ENCODE data around the gene DHX15.

DHX15 gene

GRCh38 chr4:24582235-24582832 lies 2.0 kb downstream of the DHX15 start:
- DNase-seq (ENCODE audit: low read depth) = no peak

GRCh38 chr4:24578364-24578763 lies 6.0 kb downstream of the DHX15 start:
- DNase-seq (ENCODE audit: low read depth) = no peak

- DNase-seq (ENCODE audit: low read depth) = no peak
Measured at GRCh38 chr4:24576276-24576675, 8.1 kb downstream of the DHX15 start.

- DNase-seq (ENCODE audit: low read depth) = no peak
Measured at GRCh38 chr4:24574236-24574635, 10.1 kb downstream of the DHX15 start.

DNA sequence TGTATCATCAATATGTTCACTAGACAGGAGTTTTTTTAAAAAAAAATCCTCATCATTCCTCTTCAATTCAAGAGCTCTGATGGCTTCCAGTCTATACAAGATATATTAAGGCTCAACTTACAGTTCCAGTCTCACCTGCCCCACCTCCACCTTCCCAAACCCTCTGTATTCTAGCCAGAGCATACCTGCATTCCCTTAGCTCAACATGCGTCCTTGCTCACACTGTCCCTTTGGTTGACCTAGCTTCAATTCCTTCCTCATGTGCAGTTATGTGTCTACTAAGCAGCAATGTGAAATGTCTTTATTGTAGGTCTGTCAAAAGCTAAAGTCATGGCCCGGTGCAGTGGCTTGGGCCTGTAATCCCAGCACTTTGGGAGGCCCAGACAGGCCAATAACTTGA lies 10.8 kb downstream of the DHX15 start:
- DNase-seq (ENCODE audit: low read depth) = no peak

GRCh38 chr4:24570574-24571236 lies 13.6 kb downstream of the DHX15 start:
- DNase-seq (ENCODE audit: low read depth) = no peak

DNA sequence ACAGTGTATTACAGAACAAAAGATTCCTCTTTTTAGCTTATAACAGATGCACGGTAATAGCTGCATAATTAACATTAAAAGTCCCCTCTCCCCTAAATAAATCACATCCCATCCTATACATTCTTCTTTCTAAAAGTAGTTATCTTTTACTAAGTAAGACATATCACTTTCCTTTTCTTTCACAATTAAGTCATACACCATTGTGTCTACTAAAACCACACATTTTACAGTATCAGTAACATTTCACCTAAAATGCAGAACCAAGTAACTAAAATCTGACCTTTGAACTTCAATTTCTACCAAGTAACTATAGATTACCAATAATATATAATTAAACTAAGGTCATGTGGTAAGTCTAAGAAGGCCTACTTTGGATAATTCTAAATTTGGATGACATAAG lies 14.2 kb downstream of the DHX15 start:
- DNase-seq (ENCODE audit: low read depth) = no peak

GRCh38 chr4:24569662-24570061 lies 14.7 kb downstream of the DHX15 start:
- no peak for DNase-seq (ENCODE audit: low read depth)

- DNase-seq (ENCODE audit: low read depth) = peak; percentile 23
Measured at GRCh38 chr4:24568425-24568824, 15.9 kb downstream of the DHX15 start.

- DNase-seq (ENCODE audit: low read depth) = no peak
Measured at GRCh38 chr4:24565054-24565453, 19.3 kb downstream of the DHX15 start.

- DNase-seq (ENCODE audit: low read depth) = no peak
Measured at GRCh38 chr4:24564488-24564887, 19.9 kb downstream of the DHX15 start.

DNA sequence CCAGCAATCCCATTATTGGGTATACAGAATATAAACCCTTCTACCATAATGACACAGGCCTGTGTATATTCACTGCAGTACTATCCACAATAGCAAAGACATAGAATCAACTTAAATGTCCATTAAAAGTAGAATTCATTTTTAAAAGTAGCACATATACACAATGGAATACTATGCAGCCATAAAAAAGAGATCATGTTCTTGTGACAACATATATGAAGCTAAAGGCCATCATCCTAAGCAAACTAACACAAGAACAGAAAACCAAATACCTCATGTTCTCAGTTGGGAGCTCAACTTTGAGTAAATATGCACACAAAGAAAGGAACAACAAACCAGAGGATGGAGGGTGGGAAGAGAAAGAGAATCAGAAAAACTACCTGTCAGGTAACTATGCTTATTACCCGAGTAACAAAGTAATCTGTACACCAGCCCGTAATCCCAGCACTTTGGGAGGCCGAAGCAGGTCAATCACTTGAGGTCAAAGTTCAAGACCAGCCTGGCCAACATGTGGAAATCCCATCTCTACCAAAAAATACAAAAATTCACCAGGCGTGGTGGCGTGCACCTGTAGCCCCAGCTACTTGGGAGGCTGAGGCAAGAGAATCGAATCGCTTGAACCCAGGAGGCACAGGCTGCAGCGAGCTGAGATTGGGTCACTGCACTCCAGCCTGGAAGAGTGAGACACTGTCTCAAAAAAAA lies 22.8 kb downstream of the DHX15 start:
- no peak for DNase-seq (ENCODE audit: low read depth)

DNA sequence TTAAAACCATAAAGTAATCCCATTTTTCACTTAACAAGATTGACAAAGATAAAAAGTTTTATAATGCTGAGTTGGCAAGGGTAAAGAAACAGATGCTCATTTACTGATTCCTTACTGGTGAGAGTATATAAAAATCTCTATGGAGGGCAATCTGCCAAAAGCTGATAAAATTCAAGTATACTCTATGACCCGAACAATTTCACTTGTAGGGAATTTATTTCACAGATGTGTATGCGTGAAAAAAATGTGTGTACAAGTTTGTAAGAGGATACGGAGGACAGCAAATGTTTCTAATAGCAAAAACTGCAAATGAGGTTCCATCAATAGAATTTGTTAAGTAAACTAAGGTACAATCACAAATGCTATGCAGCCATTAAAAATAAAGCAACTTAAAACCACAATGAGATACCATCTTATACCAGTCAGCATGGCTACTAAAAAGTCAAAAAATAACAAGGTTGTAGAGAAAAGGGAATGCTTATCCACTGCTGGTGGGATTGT lies 23.4 kb downstream of the DHX15 start:
- DNase-seq (ENCODE audit: low read depth) = peak; percentile 79

DNA sequence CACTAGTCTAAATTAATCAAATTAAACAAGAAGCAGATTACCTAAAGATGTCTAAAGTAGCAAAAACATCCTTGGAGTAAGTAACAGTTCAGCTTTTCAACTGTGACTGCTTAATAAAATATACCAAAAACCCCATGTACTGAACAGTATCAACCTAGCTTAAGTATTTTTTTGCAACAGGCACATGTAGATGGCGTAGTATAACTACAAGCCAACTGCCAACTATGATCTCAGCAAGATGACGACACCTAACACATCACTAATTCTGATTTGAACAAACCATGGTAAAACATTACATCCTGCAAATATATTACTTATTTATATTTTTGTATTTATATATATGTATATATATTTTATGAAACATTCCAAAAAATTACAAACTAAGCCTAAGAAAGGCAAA lies 24.5 kb downstream of the DHX15 start:
- DNase-seq (ENCODE audit: low read depth) = peak; percentile 26

GRCh38 chr4:24559032-24559821 lies 25.1 kb downstream of the DHX15 start:
- DNase-seq (ENCODE audit: low read depth) = peak; percentile 56

GRCh38 chr4:24557026-24558025 lies 27.0 kb downstream of the DHX15 start:
- DNase-seq (ENCODE audit: low read depth) = peak; percentile 66

DNA sequence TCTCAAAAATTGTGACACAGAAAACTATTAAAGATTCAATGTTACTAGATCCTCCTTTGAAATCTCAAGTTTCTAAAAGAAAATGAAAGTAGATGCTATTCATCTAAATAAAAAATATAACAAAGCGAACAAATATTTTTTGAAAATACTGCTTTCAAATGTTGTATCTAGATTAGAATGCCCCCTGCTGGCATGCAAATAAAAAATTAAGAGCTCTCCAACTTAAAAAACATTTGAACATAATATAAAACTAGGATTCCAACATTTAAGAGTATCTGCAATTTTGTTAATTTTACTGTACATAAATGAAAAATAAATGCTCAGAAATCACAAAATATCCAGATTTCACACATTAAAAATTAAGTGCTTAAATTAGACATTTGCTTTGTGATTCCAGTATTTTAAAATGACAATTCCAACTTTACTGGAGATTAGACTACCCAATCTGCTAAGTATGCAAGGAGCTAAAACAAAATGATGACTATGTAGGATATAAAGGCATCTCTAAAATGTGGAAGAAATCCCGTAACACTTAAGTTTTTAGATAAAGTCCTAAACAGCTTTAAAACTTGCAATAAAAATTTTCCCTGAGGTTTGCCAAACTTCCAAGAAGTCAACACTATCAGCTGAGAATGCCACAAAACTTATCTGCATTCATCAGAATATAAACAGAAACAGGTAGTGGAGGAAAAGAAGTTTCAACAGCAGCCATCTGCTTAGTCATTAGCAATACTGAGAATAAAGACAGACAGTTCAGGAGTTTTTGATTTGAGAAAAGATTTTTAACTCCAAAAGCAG lies 32.7 kb downstream of the DHX15 start:
- peak; percentile 67 for DNase-seq (ENCODE audit: low read depth)

GRCh38 chr4:24550441-24551175 lies 33.7 kb downstream of the DHX15 start:
- no peak for DNase-seq (ENCODE audit: low read depth)

GRCh38 chr4:24547979-24548378 lies 36.4 kb downstream of the DHX15 start:
- DNase-seq (ENCODE audit: low read depth) = peak; percentile 15

Data from EH (cell line).